SK-N-MC (cell line): ENCODE results near the gene APRT.

ENCODE experiments used
- EZH2 ChIP-seq: fragments of 200-600 bp; sonication (generic); IDR thresholded peaks from one replicate; pipeline ENCODE4 v1.6.1; 2017; ENCODE audit warnings: antibody characterized with exemption
- FOXP2 ChIP-seq: optimal IDR thresholded peaks from 2 replicates; pipeline ENCODE3; 2011; ENCODE audit warnings: mild to moderate bottlenecking, moderate library complexity; ENCODE audit not compliant: insufficient read depth; ENCODE audit errors: extremely low read length, control extremely low read depth
- POLR2AphosphoS5 ChIP-seq: IDR thresholded peaks from 2 replicates; pipeline ENCODE4 v1.6.1; 2012; ENCODE audit warnings: mild to moderate bottlenecking, low read depth, low read length, borderline replicate concordance

GRCh38 chr16:88800277-88800592 is 11.5 kb downstream of the APRT start:
- TF ChIP-seq POLR2AphosphoS5 (no peak), EZH2 (no peak), FOXP2 (no peak)
